Bronchial epithelial cell (primary cell): ENCODE measurements around the gene PALM2AKAP2. TPM values are rescaled to one million over a fixed set of nuclear protein-coding genes. Genes with fewer than 3 reads are reported as not detected.

Source experiments
- DNase-seq: peaks from one replicate; pipeline ENCODE4 v3.0.0-alpha.2; 2010; ENCODE audit warnings: low read depth
- FAIRE-seq: peaks from 2 replicates; lab custom pipeline; 2011; peaks lifted over from hg19 to GRCh38; lab: Jason Lieb, UNC
- H3K27me3 ChIP-seq: 2 replicates; pipeline ENCODE4 v1.5.1; 2011; ENCODE audit warnings: low read length; ENCODE audit not compliant: control insufficient read depth, insufficient read depth
- H3K36me3 ChIP-seq: 2 replicates; pipeline ENCODE4 v1.5.1; 2011; ENCODE audit warnings: low read length; ENCODE audit not compliant: control insufficient read depth, insufficient read depth
- H3K4me3 ChIP-seq: 2 replicates; pipeline ENCODE4 v1.5.1; 2011; ENCODE audit warnings: mild to moderate bottlenecking, low read depth, low read length, control low read depth
- CTCF ChIP-seq: IDR thresholded peaks from 2 replicates; pipeline ENCODE4 v1.5.1; 2011; ENCODE audit warnings: mild to moderate bottlenecking, moderate library complexity, low read length, control low read depth, inconsistent platforms; ENCODE audit not compliant: insufficient read depth, severe bottlenecking
- total RNA-seq: library from RNA; depleted of rRNA; stranded (reverse); fragments of >200 nt; gene quantifications from 2 replicates; pipeline ENCODE4 v1.2.1, GENCODE V29; 2014

Gene PALM2AKAP2
- total RNA-seq, 1 donor from 2014 or later, result 1.3 TPM

DNA sequence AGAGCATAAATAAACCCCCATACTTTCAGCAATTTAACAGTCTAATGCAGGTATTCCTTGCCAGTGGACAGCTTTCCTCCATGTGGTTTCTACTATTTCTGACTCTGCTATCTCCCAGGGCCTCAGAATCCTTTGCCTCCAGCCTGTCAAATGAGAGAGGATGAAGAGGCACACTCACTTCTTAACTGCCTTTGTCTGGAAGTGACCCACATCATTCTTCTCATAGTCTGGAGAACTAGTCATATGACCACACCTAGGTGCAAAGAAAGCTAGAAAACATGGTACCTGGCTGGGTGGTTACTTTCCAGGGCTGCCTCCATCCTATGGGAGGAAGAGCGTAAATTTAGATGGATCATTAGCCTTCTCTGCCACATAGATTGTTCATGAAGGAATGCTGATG, 22.5 kb downstream of the PALM2AKAP2 start:
- FAIRE-seq (no peak), DNase-seq (peak; percentile 17)
- no peaks in the 10 kb centered on the region for H3K27me3 ChIP-seq
- H3K4me3 ChIP-seq, result no peak overlapping the region
- TF ChIP-seq CTCF, result no peak
- no peaks in the 10 kb centered on the region for H3K36me3 ChIP-seq

GRCh38 chr9:109805050-109805449, 25.1 kb downstream of the PALM2AKAP2 start:
- no peaks in the 10 kb centered on the region for H3K27me3 ChIP-seq
- no peaks in the 10 kb centered on the region for H3K36me3 ChIP-seq
- no peak for TF ChIP-seq CTCF
- H3K4me3 ChIP-seq, result no peak overlapping the region
- DNase-seq, result no peak
- no peak for FAIRE-seq

- TF ChIP-seq CTCF, result no peak
- FAIRE-seq (no peak), DNase-seq (no peak)
- H3K36me3 ChIP-seq, result no peaks in the 10 kb centered on the region
- H3K27me3 ChIP-seq, result no peaks in the 10 kb centered on the region
- H3K4me3 ChIP-seq, result no peak overlapping the region
Observed at GRCh38 chr9:109806506-109807115, 26.6 kb downstream of the PALM2AKAP2 start.

GRCh38 chr9:109811876-109812275, 31.9 kb downstream of the PALM2AKAP2 start:
- H3K27me3 ChIP-seq, result no peaks in the 10 kb centered on the region
- FAIRE-seq, result peak; percentile 92
- no peak for DNase-seq
- H3K4me3 ChIP-seq, result no peak overlapping the region
- H3K36me3 ChIP-seq, result no peaks in the 10 kb centered on the region
- TF ChIP-seq CTCF, result no peak

GRCh38 chr9:109812331-109812730, 32.3 kb downstream of the PALM2AKAP2 start:
- H3K27me3 ChIP-seq, result no peaks in the 10 kb centered on the region
- DNase-seq (no peak), FAIRE-seq (no peak)
- no peak for TF ChIP-seq CTCF
- H3K36me3 ChIP-seq, result no peaks in the 10 kb centered on the region
- H3K4me3 ChIP-seq, result no peak overlapping the region

GRCh38 chr9:109812818-109813281, 32.9 kb downstream of the PALM2AKAP2 start:
- FAIRE-seq (no peak), DNase-seq (no peak)
- TF ChIP-seq CTCF, result no peak
- H3K27me3 ChIP-seq, result no peaks in the 10 kb centered on the region
- no peak overlapping the region for H3K4me3 ChIP-seq
- no peaks in the 10 kb centered on the region for H3K36me3 ChIP-seq
